Occipital lobe (tissue), 3 donors: ENCODE data around the gene WFIKKN2. TPM values are rescaled to one million over a fixed set of nuclear protein-coding genes. Genes with fewer than 3 reads are reported as not detected.
"Not testable (repeated sequence)": the region's sequence is repeated elsewhere in the genome, so short reads cannot be mapped to it uniquely, and the experiment has no call there.

ENCODE experiments used
- DNase-seq: peaks from one replicate; lab custom pipeline; 2025; lab: John Stamatoyannopoulos, UW
- small RNA-seq: library from RNA; depleted of rRNA; stranded (forward); fragments of <200 nt; gene quantifications from one replicate; pipeline ENCODE3, GENCODE V24; 2014
- total RNA-seq: library from RNA; depleted of rRNA; stranded (reverse); fragments of >200 nt; gene quantifications from one replicate; pipeline ENCODE4 v1.2.3, GENCODE V29; 2014

Gene WFIKKN2
- total RNA-seq, 1 donor from 2014 or later, result 3.7 TPM

DNA sequence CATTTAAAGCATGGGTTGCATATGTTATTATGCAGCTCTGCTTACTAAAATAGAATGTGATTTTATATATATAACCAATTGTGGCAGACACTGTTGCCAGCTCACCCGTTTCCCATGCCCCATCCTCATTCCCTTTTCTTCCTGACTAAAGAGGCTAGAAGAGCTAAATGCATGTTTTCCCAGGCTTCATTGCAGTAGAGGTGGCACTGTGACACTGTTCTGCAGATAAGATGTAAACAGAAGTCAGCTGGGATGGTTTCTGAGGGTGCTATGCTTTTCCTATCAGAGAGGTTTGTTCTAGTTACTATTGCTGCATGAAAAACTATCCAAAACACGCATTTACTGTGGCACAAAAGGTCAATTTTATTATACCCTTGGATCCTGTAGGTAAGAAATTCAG lies 36.5 kb downstream of the WFIKKN2 start:
- DNase-seq, result peak; percentile 15

- DNase-seq, result no peak
These were observed 37.5 kb downstream of the WFIKKN2 start for GRCh38 chr17:50872710-50873424.

- DNase-seq, result no peak
These were observed 39.7 kb downstream of the WFIKKN2 start for GRCh38 chr17:50875074-50875473.

DNA sequence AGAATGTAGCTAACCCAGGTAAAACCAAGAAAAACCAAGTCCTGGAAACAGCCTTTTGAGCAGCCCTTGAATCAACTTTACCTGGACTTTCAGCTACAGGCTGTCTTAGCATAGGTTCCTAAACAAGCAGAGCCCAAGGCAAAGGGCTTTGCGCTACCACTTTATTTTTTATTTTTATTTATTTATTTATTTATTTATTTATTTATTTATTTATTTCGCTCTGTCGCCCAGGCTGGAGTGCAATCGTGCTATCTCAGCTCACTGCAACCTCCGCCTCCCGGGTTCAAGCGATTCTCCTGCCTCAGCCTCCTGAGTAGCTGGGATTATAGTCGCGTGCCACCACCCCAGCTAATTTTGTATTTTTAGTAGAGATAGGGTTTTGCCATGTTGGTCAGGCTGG lies 41.7 kb downstream of the WFIKKN2 start:
- not testable (repeated sequence) for DNase-seq

- no peak for DNase-seq
These were observed 42.5 kb downstream of the WFIKKN2 start for GRCh38 chr17:50877838-50878237.

DNA sequence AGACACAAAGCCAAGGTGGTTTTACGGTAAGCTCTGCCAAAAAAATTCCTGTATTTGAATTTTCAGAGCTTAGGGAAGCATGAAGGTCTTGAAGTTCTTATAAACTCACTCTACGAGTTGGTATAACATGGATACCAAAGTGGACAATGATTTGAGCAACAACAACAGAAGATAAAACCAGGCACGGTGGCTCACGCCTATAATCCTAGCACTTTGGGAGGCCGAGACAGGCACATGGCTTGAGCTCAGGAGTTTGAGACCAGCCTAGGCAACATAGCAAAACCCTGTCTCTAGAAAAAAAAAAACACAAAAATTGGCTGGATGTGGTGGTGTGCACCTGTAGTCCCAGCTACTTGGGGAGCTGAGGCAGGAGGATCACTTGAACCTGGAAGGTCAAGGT lies 43.7 kb downstream of the WFIKKN2 start:
- DNase-seq, result no peak

GRCh38 chr17:50881182-50881581 lies 45.8 kb downstream of the WFIKKN2 start:
- no peak for DNase-seq

DNA sequence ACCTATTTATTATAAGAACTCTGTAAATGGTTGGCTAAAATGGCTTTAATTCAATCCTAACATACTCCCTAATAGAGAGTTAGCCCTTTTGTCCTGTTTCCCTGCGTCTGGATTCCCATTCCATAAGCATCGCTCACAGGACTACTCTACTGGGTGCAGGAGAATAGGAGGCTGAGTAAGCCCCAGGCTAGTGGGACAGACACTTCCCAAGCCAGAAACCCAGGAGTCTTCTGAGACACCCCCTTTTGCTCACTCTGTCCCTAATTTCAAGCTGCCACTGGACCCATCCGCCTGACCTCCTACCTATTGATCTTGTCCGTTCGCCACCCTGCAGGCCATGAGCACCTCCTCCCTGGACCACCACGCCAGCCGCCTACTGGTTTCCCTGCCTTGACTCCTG lies 47.5 kb downstream of the WFIKKN2 start:
- no peak for DNase-seq

GRCh38 chr17:50883850-50884438 lies 48.6 kb downstream of the WFIKKN2 start:
- no peak for DNase-seq

- DNase-seq, result no peak
These were observed 49.3 kb downstream of the WFIKKN2 start for GRCh38 chr17:50884439-50885311.

- DNase-seq, result no peak
These were observed 52.4 kb downstream of the WFIKKN2 start for GRCh38 chr17:50887705-50888245.

DNA sequence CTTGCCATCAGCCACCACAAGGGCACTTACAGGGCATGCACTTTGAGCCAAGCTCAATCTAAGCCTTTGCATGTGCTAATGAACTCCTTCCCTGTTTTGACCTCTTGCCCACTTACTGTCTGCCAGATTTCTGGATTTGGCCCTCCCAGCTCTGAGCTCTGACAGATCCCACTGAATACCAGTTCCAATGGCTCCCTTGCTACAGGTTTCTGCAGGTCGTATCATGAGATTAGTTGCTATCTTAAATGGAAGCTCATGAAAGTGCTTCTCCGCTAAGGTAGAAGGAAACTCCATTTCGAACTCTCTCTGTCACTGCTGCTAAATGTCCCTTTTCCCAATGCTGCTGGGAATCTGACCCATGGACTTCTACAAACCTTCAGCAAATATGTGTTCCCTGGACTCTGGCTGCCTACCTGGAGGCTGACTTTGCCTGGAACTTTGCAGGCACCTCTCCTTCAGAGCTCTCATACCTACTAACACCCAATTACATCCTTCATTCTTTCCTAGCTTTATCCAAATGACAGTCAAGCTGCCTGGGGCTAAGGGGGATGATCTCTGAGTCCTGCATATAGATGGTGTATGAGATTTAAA lies 54.2 kb downstream of the WFIKKN2 start:
- no peak for DNase-seq

- DNase-seq, result no peak
These were observed 55.5 kb downstream of the WFIKKN2 start for GRCh38 chr17:50890675-50891516.

- no peak for DNase-seq
These were observed 56.2 kb downstream of the WFIKKN2 start for GRCh38 chr17:50891577-50891989.

Small RNA genes lying within 50 kb of the gene (small RNA-seq; reads per million reads assigned to genes)
- gene AC005921.1, result not detected

Other genes with a start within 250 kb of the WFIKKN2 start
- 0.16 TPM for gene ABCC3, start 200.7 kb upstream of the WFIKKN2 start, total RNA-seq
- 31.4 TPM for gene ANKRD40, start 127.7 kb upstream of the WFIKKN2 start, total RNA-seq
- gene LUC7L3, start 116.0 kb upstream of the WFIKKN2 start, total RNA-seq, result 141 TPM
- not detected for gene ANKRD40CL, start 68.1 kb upstream of the WFIKKN2 start, total RNA-seq
- 15.0 TPM for gene TOB1, start 30.8 kb downstream of the WFIKKN2 start, total RNA-seq